Measurements from ENCODE around the gene RARG.

DNA sequence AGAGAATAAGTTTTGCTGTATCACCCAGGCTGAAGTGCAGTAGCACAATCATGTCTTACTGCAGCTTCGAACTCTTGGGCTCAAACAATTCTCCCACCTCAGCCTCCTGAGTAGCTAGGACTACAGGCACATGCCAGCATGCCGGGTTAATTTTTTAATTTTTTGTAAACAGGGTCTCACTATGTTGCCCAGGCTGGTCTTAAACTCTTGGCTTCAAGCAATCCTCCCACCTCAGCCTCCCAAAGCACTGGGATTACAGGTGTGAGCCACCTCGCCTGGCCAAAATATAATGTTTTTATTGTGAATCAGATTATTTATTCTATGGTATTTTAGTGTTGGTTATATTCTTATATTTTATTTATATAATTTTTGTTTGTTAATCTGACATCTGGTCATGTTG, 55.3 kb downstream of the RARG start:
- TF ChIP-seq YY1 (IDR thresholded peaks at IDR 0.05; ENCODE audit: low read depth) (no peak), CREB1 (IDR thresholded peaks at IDR 0.05; ENCODE audit: low read depth) (no peak), EP300 (IDR thresholded peaks at IDR 0.05; ENCODE audit: borderline replicate concordance) (no peak), FOXM1 (IDR thresholded peaks at IDR 0.05; ENCODE audit: borderline replicate concordance, low read depth) (no peak), TCF12 (IDR thresholded peaks at IDR 0.05; ENCODE audit: low read depth) (no peak), CEBPB (IDR thresholded peaks at IDR 0.05) (no peak)
- TF ChIP-seq, protein P1, sequence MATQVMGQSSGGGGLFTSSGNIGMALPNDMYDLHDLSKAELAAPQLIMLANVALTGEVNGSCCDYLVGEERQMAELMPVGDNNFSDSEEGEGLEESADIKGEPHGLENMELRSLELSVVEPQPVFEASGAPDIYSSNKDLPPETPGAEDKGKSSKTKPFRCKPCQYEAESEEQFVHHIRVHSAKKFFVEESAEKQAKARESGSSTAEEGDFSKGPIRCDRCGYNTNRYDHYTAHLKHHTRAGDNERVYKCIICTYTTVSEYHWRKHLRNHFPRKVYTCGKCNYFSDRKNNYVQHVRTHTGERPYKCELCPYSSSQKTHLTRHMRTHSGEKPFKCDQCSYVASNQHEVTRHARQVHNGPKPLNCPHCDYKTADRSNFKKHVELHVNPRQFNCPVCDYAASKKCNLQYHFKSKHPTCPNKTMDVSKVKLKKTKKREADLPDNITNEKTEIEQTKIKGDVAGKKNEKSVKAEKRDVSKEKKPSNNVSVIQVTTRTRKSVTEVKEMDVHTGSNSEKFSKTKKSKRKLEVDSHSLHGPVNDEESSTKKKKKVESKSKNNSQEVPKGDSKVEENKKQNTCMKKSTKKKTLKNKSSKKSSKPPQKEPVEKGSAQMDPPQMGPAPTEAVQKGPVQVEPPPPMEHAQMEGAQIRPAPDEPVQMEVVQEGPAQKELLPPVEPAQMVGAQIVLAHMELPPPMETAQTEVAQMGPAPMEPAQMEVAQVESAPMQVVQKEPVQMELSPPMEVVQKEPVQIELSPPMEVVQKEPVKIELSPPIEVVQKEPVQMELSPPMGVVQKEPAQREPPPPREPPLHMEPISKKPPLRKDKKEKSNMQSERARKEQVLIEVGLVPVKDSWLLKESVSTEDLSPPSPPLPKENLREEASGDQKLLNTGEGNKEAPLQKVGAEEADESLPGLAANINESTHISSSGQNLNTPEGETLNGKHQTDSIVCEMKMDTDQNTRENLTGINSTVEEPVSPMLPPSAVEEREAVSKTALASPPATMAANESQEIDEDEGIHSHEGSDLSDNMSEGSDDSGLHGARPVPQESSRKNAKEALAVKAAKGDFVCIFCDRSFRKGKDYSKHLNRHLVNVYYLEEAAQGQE (IDR thresholded peaks at IDR 0.05; ENCODE audit: low read depth) = no peak
- TF ChIP-seq, protein P2, sequence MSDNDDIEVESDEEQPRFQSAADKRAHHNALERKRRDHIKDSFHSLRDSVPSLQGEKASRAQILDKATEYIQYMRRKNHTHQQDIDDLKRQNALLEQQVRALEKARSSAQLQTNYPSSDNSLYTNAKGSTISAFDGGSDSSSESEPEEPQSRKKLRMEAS (IDR thresholded peaks at IDR 0.05) = no peak

Measured in Ishikawa (cell line).